Type B pancreatic cell (in vitro differentiated cells): Measurements from ENCODE around the gene AGGF1. TPM values are rescaled to one million over a fixed set of nuclear protein-coding genes. Genes with fewer than 3 reads are reported as not detected.

Source experiments
- DNase-seq: peaks from one replicate; pipeline ENCODE4 v3.0.0; 2021; ENCODE audit warnings: mixed read lengths; ENCODE audit not compliant: unreplicated experiment; ENCODE audit errors: extremely low spot score
- H3K27ac Mint-ChIP-seq: 2 replicates; pipeline ENCODE4 v1.8.0; 2021; ENCODE audit warnings: mild to moderate bottlenecking, mixed read lengths
- H3K27me3 Mint-ChIP-seq: 2 replicates; pipeline ENCODE4 v1.8.0; 2021; ENCODE audit warnings: mixed read lengths
- H3K36me3 Mint-ChIP-seq: 2 replicates; pipeline ENCODE4 v1.8.0; 2021; ENCODE audit warnings: mixed read lengths
- H3K4me1 Mint-ChIP-seq: one replicate; pipeline ENCODE4 v1.8.0; 2021; ENCODE audit warnings: mixed read lengths; ENCODE audit not compliant: unreplicated experiment
- H3K4me3 Mint-ChIP-seq: 2 replicates; pipeline ENCODE4 v1.8.0; 2021; ENCODE audit warnings: mild to moderate bottlenecking, mixed read lengths
- H3K9me3 Mint-ChIP-seq: 2 replicates; pipeline ENCODE4 v1.8.0; 2021; ENCODE audit warnings: mixed read lengths
- CTCF ChIP-seq: fragments of 200-600 bp; sonication (generic); conservative IDR thresholded peaks from 2 replicates; pipeline ENCODE4 v1.5.0; 2021; ENCODE audit warnings: antibody characterized with exemption, mild to moderate bottlenecking
- total RNA-seq: library from RNA; stranded (reverse); gene quantifications from 2 replicates; pipeline ENCODE4 v1.2.1, GENCODE V29; 2021; ENCODE audit warnings: low replicate concordance

Gene AGGF1
- total RNA-seq, 1 donor from 2014 or later, result 25.4 TPM

DNA sequence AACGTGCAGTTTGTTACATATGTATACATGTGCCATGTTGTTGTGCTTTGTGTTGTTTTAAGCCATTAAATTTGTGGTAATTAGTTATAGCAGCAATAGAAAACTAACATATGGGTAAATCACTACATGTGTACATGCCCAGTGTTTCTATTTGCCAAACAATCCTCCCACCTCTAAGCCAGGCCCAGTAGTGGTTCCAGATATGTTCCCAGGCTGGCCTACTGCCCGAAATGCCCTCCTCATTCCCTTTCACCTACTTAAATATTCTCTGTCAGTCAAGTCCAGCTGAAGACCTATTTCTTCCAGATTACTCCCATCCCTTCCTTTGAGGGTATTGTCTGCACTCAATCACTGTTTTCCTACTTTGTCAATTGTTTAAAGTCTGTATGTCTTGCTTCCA lies 24.1 kb upstream of the AGGF1 start:
- Mint-ChIP-seq H3K9me3 (no peaks in the 10 kb centered on the region), H3K4me3 (no peak overlapping the region), H3K27me3 (peaks cover 16% of the 10 kb centered on the region), H3K27ac (no peak overlapping the region), H3K36me3 (no peaks in the 10 kb centered on the region), H3K4me1 (no peaks in the 10 kb centered on the region)
- TF ChIP-seq CTCF, result no peak
- DNase-seq, result no peak

GRCh38 chr5:77008413-77008812 lies 21.8 kb upstream of the AGGF1 start:
- H3K9me3 Mint-ChIP-seq, result no peaks in the 10 kb centered on the region
- no peaks in the 10 kb centered on the region for H3K4me1 Mint-ChIP-seq
- DNase-seq, result no peak
- no peak overlapping the region for H3K27ac Mint-ChIP-seq
- H3K4me3 Mint-ChIP-seq, result no peak overlapping the region
- H3K36me3 Mint-ChIP-seq, result no peaks in the 10 kb centered on the region
- peaks cover 13% of the 10 kb centered on the region for H3K27me3 Mint-ChIP-seq
- TF ChIP-seq CTCF, result no peak

DNA sequence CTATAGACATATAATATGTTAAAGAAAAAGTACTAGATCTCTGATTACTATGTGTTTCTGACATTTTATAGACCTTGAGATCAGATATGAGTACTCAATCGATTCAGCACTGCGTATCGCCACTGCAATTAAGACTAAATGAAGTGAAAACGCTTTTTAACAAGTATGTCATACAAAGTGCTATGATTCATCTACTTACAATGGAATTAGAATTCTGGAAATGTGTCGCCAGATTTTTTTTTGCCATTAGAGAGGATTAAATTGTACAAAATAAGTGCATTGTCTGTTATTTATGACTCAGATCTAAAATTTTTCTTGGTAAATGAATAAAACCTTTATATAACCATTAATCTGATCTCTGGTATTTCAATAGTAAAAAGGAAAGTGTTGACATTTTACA lies 20.0 kb upstream of the AGGF1 start:
- H3K4me1 Mint-ChIP-seq, result no peaks in the 10 kb centered on the region
- no peak overlapping the region for H3K27ac Mint-ChIP-seq
- no peak for DNase-seq
- no peaks in the 10 kb centered on the region for H3K9me3 Mint-ChIP-seq
- no peak for TF ChIP-seq CTCF
- peaks cover 9% of the 10 kb centered on the region for H3K27me3 Mint-ChIP-seq
- no peaks in the 10 kb centered on the region for H3K36me3 Mint-ChIP-seq
- H3K4me3 Mint-ChIP-seq, result no peak overlapping the region

GRCh38 chr5:77011498-77011897 lies 18.7 kb upstream of the AGGF1 start:
- Mint-ChIP-seq H3K36me3 (no peaks in the 10 kb centered on the region), H3K4me1 (no peaks in the 10 kb centered on the region), H3K27ac (no peak overlapping the region), H3K9me3 (no peaks in the 10 kb centered on the region), H3K27me3 (peaks cover 9% of the 10 kb centered on the region), H3K4me3 (no peak overlapping the region)
- TF ChIP-seq CTCF, result no peak
- DNase-seq, result no peak

- Mint-ChIP-seq H3K27ac (no peak overlapping the region), H3K36me3 (no peaks in the 10 kb centered on the region), H3K4me3 (no peak overlapping the region), H3K4me1 (no peaks in the 10 kb centered on the region), H3K27me3 (peaks cover 7% of the 10 kb centered on the region), H3K9me3 (no peaks in the 10 kb centered on the region)
- TF ChIP-seq CTCF, result no peak
- DNase-seq, result no peak
These were observed 17.6 kb upstream of the AGGF1 start for GRCh38 chr5:77012601-77013000.

DNA sequence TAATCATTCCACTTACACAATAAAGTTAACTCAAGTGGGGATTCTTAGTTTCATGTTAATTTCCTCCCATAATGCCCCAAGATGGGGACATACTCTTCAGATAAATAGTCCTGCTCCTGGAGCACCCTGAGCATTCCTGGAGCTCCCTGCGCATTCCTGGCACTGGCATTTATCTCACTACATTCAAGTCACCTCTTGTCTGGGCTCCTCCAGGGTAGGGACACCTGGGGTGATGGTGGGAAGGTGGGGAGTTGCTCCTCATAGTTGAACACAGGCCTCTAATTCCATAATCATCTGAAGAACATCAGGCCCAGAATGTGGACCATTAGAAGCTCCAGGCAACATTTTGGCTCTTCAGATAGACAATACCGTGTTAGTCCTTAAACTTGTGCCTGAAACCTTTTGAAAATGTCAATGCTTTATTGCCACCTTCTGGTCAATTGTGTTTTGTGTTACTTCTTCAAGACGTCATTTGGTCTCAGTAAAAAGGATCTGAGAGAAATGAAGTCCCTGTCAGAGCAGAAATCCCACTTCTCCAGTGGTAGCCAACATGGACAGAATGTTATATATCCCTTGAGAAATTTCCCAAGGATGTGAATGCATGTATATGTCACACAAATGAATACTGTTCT lies 14.2 kb upstream of the AGGF1 start:
- TF ChIP-seq CTCF, result peak; percentile 58
- no peak for DNase-seq
- no peak overlapping the region for H3K27ac Mint-ChIP-seq
- no peak overlapping the region for H3K4me3 Mint-ChIP-seq
- no peaks in the 10 kb centered on the region for H3K36me3 Mint-ChIP-seq
- H3K4me1 Mint-ChIP-seq, result no peaks in the 10 kb centered on the region
- H3K27me3 Mint-ChIP-seq, result peaks cover 15% of the 10 kb centered on the region
- no peaks in the 10 kb centered on the region for H3K9me3 Mint-ChIP-seq
